Stimulated activated CD8-positive, alpha-beta memory T cell treated with anti-CD3 and anti-CD28 coated beads, Interleukin-12 subunit alpha, Interleukin-12 subunit beta, amount 100 ng/mL, for 4 hours (primary cell): ENCODE measurements around the gene TSSC4.

Source experiments
- DNase-seq: peaks from one replicate; pipeline ENCODE4 v3.0.0-alpha.2; 2020; ENCODE audit warnings: low read depth

The TSSC4 gene

DNA sequence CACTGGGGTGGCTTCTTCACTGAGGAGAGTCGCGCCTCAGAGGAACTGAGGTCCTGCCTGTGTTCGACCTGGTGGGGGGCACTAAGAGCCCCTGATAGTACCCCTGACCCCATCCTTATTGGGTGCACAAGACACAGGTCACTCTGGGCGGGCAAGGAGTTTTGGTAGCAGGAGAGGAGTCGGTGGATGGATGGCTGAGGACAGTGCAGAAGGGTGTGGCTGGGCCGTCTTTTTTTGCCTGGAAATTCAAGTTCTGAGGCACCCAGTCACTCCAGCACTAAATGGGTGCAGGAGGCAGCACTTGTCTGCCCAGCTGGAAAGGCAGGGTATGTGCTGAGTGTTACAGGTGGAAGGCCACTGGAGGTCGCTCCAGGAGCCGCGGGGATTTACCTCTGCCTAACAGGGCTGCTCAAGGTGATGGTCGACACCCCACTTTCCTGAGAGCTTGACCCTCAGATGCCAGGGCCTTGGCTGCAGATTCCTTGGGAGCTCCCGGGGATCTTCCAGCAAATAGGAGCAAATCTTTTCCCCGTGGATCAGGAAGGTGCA lies 960 bp downstream of the TSSC4 start:
- DNase-seq, result no peak

DNA sequence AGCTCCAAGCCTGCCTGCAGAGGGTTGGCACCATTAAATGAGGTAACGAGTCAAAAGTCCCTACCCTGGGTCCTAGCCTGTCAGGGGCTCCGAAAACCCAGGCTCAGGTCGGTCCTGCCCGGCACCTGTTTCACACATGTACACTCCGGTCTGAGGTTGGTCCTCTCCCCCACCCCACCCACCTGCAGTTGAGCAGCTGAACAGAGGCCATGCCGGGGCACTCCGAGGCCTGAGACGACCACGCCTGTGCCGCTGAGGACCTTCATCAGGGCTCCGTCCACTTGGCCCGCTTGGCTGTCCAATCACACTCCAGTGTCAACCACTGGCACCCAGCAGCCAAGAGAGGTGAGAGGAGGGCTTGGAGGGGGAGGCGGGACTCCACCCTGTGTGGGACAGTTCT lies 1.6 kb downstream of the TSSC4 start:
- DNase-seq, result no peak

DNA sequence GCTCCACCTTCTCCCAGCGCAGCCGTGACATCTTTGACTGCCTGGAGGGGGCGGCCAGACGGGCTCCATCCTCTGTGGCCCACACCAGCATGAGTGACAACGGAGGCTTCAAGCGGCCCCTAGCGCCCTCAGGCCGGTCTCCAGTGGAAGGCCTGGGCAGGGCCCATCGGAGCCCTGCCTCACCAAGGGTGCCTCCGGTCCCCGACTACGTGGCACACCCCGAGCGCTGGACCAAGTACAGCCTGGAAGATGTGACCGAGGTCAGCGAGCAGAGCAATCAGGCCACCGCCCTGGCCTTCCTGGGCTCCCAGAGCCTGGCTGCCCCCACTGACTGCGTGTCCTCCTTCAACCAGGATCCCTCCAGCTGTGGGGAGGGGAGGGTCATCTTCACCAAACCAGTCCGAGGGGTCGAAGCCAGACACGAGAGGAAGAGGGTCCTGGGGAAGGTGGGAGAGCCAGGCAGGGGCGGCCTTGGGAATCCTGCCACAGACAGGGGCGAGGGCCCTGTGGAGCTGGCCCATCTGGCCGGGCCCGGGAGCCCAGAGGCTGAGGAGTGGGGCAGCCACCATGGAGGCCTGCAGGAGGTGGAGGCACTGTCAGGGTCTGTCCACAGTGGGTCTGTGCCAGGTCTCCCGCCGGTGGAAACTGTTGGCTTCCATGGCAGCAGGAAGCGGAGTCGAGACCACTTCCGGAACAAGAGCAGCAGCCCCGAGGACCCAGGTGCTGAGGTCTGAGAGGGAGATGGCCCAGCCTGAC lies 2.5 kb downstream of the TSSC4 start:
- DNase-seq, result no peak

GRCh38 chr11:2404735-2405196 lies 4.2 kb downstream of the TSSC4 start:
- DNase-seq, result no peak

DNA sequence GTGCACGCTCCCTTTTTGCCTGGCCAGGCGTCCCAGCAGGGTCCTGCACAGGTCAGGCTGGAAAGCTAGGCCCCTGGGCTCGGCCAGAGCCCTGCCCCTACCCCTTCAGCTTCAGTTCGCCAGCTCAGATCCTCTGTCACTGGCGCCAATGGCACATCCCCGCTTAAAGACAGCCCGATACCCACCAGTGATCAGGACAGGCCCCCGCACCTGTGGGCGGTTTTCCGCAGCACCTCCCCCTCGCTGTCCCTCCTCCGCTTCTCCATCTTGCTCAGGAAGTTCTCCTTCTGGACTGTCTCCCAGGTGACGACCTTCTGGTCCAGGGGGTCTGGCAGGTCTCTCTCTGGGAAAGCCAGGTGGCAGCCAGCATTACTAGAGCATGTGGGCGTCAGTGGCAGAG lies 5.9 kb downstream of the TSSC4 start:
- DNase-seq, result no peak

DNA sequence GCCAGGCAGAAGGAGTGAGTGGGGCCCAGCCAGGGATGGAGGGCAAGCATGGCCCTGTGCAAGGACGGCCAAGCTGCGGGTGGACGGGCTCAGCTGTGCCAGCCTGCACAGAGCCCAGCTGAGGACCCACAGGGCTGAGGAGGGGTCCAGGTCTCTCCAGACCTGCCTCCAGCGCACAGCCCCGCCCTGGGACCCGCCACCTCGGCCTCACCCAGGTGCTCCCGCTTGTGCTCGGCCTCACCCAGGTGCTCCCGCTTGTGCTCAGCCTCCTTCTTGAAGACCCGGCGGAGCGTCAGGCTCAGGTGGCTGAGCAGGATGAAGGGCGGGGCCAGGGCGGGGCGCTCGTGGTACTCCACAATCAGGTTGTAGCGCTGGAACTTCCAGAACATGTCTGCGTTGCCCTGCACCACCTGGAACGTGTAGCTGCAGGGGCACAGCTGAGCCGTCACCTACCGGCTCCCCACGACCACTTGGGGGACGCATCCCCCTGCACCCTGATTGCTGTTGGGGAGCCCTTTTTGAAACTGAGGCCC lies 6.4 kb downstream of the TSSC4 start:
- no peak for DNase-seq

GRCh38 chr11:2408671-2409070 lies 8.1 kb downstream of the TSSC4 start:
- DNase-seq, result no peak

DNA sequence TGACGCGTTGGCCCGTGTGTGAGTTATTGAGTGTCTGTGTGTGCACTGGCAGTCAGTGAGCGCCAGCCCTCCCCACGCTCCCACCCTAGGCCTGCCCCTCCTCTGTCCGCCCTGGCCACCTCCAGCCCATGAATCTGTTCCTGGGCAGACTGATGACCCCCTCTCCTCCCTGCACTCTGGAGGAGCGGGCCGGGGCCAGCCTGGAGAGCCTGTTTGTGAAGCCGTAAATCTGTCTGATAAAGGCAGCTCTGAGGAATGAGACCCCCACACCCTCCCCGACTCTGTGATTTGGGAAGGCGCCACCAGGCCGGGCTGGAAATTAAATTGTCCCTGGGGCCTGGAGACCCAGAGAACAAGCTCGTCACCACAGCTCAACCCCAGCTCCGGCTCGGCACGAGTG lies 8.6 kb downstream of the TSSC4 start:
- no peak for DNase-seq

DNA sequence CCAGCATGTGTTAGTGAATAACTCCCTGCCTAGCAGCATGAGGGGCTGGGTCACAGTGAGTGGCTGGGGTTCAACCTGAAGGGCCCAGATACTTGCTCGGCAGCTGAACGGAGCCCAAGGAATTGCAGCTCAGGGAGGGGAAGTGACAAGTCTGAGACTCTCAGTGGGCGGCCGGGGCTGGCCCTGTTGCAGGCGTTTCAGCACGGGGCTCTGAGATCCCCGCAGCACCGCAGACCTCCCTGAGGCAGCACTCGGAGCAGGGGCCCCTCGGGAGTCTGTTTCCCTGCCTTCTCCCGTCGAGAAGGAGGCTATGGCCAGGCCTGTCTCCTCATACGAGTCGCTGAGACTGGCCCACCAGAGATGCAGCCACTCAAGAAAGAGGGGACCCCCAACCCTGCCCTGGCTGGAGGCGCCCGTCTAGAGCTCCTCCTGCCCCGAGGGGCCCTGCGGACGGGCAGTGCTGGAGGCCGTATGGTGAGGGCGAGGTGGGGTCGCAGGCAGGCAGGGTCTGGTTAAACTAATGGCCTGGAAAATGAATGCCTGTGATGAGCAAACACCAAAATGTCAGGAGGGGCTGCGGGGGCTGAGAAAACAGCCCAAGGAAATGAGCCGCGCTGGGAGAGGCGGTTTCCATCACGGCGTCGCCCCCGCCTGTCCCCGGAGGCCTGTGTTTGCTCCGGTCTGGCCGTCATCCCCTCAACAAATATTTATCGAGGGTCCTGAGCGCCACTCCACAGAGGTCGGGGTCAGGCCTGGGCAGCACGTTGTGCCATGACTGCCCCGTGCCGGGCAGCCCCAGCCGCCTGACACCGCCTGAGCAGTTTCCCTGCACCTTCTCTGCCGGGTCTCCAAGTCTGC lies 9.3 kb downstream of the TSSC4 start:
- DNase-seq, result no peak

DNA sequence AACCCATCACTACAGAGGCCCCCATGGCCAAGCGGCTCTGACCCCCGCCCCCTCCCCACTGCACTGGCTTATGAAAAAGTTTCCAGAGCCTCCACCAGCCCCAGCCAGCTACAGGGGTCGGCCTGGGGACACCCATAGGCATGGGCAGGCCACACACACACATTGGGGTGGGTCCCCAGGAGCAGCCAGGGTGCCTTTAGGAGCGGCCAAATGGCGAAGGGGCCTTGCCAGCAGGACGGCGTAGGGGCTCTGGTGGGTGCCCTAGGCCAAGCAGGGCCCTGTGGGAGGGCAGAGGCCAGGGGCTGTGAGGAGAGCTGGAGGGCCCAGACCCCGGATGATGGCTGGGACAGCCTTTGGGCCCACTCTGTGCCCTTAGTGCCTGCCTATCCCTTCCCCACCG lies 10.1 kb downstream of the TSSC4 start:
- DNase-seq, result no peak

GRCh38 chr11:2411446-2412305 lies 11.1 kb downstream of the TSSC4 start:
- DNase-seq, result no peak

GRCh38 chr11:2412323-2412722 lies 11.8 kb downstream of the TSSC4 start:
- no peak for DNase-seq

DNA sequence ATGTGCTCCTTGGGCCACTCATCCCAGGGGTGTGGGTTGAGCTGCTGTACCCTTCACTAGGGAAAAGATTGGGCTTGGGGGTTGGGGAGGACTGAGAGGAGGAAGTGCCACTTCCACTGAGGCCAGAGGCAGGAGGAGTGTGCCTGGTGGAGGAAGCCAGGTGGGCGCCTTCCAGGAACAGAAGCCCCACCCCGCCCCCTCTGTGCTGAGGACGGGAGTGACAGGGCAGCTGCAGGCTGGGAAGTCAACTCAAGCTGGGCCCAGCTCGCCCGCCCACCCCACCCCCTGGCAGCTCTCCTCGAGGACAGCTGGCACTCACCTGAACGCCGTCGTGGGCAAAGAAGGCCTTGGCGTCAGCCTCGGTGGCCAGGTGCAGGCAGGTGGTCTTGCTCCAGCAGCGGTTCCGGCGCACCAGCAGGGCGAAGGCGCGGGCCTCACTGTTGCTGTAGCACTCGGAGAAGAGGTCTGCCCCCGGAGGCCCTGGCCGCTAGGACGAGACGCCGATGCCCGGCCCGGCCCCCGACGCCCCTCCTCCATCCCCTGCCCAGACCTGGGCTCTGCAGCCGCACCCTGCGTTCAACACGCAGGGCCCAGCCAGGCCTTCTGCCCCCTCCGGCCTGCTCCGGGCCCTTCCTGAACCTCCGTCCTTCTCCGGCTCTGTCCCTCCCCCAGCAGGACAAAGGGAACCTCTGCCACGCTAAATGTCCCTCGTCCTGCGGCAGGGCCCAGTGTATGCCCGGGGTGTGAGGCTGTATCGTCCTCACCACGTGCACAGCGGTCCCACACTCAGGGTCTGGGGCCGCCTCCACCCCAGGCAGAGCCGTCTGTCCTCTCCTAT lies 13.4 kb downstream of the TSSC4 start:
- no peak for DNase-seq

GRCh38 chr11:2414616-2415015 lies 14.1 kb downstream of the TSSC4 start:
- no peak for DNase-seq

DNA sequence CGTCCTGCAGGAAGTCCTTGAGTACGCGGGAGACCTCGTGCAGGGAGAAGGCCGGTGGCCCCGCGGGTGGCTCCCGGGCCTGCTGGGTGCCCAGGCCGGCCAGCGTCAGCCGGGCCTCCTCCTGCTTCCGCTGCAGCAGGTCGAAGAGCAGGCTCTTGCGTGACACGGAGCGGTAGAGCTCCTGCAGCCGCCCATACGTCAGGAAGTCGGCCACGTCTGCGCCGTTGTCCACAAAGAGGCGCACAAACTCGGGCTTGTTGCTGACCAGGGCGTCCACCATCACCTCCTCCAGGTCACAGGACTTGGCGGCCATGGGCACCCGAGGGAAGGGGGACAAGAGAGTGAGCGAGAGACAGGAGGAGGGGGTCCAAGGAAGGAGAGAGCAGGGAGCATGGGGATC lies 14.6 kb downstream of the TSSC4 start:
- DNase-seq, result no peak

DNA sequence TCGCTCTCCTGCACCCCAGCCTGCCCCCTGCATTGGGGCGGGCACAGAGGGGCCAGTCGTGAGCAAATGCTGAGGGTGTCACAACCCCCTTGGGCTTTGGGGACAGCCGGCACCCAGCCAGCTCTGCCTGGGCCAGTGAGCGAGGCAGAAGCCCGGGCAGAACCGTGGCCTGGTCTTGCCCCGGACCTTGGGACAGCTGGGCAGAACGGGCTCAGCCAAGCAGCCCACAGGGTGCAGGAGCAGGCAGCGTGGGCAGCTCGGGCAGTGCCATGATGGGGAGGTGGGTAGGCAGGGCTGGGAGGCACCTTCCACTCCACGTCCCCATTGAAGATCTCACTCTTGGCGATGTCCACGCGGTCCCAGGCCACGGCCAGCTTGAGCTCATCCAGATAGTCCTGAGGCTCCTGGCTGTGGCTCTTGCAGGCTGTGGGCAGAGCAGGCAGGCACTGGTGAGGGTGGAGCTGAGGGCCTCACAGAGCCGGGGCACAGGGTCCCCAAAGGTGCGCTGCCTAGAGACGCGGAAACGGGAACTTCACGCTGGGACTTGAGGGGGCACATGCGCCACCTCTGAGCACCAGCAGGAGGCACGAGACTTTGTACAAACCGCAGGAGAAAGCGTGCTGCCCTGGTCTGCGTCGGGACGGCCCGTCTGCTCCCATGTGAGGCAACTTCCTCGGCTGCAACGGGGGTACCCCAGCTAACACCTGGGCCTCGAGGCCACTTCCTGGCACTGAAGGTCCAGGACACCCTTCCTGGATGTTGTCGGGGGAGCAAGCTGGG lies 15.2 kb downstream of the TSSC4 start:
- no peak for DNase-seq

DNA sequence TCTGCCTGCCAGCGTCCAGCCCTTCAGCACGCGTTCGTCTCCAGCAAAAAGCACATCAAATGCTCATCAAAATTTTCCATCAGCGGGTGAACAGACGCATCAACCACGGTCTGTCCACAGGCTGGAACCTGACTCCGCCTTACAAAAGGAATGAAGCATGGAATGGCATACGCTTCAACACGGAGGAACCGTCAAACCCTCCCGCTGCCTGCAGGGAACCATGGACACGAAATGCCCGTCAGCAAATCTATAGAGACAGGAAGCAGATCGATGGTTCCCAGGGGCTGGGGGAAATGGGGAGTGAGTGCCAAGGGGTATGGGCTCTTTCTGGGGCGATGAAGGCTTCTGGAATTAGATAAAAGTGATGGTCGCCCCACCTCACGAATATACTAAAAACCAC lies 16.2 kb downstream of the TSSC4 start:
- no peak for DNase-seq

DNA sequence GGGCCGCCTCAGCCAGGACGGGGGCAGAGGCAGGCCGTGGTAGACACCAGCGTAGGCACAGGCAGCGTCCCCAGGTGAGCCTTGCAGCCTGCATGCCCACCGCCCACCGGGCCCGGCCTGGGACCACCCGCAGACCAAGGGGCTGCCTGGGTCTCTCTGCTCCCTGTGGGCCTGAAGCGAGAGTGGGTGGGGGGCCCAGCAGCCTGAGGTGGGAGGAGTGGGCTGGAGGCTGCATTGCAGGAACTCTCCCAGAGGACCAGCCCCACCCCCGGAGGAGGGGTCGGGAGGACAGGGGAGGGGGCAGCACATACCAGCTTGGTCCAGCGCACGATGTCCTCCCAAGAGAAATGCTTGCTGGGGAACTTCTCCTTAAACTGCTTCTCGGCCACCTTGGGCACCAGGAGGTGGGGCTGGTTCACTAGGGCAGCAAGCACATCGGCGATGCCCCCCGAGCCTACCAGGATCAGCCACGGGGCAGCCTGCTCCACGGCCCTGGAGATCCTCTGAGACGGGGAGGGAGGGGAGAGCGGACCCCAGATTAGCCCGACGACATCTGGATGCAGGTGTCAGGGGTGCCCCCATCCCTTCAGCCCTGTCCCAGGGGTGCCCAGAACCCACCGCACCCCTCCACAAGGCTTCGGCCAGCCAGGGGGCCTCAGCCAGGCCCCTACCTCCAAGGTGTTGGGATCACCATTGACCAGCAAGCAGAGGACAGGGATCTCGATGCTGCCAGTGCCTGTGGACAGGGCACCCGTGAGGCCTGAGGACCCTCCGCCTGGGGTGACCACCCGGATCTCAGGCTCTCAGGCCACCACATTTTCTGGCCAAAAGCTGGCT lies 17.5 kb downstream of the TSSC4 start:
- DNase-seq, result no peak

- DNase-seq, result no peak
Measured at GRCh38 chr11:2418693-2419360, 18.3 kb downstream of the TSSC4 start.
